NCI-H2081 treated with DMSO at 0.1 percent for 48 hours (cell line): ENCODE data around the gene IGSF9B.

Experiments used
- DNase-seq: peaks from one replicate; lab custom pipeline; 2025; lab: John Stamatoyannopoulos, UW

The IGSF9B gene

GRCh38 chr11:133983660-133984316 lies 27.0 kb upstream of the IGSF9B start:
- DNase-seq, result no peak

GRCh38 chr11:133982876-133983275 lies 26.1 kb upstream of the IGSF9B start:
- DNase-seq, result no peak

GRCh38 chr11:133982151-133982550 lies 25.4 kb upstream of the IGSF9B start:
- DNase-seq, result no peak

- DNase-seq, result no peak
Observed at GRCh38 chr11:133981156-133981555, 24.4 kb upstream of the IGSF9B start.

GRCh38 chr11:133980665-133981064 lies 23.9 kb upstream of the IGSF9B start:
- no peak for DNase-seq

- no peak for DNase-seq
Observed at GRCh38 chr11:133978794-133979193, 22.0 kb upstream of the IGSF9B start.

DNA sequence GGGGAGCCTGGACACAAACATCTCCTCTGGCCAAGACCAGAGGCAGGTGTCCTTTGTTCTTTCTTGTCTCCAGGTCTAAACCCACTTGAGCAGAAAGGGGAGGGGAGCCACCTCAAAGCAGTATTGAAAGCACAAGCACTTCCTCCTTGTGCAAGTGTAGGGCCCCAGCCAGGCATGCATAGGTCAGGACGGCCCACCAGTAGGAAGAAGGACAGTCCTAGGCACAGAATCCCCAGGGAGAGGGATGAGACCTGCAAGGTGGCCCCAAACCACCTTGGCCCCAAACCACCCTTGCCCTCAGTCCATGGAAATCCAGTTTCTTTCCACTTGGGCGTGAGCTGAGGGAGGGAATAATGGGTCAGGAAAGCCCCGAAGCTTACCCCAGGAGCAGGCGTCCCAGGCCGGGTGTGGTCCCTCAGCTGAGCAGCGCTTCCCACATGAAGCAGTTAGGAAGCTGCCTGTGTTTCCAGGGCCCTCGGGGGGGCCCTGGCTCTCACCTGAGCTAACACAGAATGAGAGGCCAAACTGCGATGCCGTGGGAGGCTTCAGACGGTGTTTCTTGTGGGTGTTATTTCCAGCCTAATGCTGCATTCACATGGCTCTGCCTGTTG lies 20.4 kb upstream of the IGSF9B start:
- no peak for DNase-seq

DNA sequence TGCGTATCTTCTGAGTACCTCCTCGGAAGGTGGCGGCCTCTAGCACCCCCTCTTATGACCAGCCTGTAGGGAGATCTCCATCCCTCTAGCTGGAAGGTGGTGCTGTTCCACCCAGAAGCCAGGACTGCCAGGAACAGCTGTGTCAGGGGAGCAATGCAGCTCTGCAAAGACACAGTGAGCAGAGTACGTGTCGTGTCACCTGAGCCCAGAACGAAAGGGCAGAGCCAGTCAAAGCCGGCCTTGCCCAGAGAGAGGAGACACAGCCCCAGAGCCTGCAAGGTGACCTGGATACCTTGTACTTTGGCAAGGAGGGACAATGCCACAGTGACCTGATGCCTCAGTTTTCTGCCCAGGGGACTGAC lies 18.7 kb upstream of the IGSF9B start:
- DNase-seq, result no peak

- DNase-seq, result no peak
Observed at GRCh38 chr11:133974836-133975487, 18.2 kb upstream of the IGSF9B start.

- DNase-seq, result no peak
Observed at GRCh38 chr11:133971881-133972280, 15.1 kb upstream of the IGSF9B start.

GRCh38 chr11:133969112-133969511 lies 12.3 kb upstream of the IGSF9B start:
- DNase-seq, result no peak

GRCh38 chr11:133968300-133968699 lies 11.5 kb upstream of the IGSF9B start:
- DNase-seq, result no peak

GRCh38 chr11:133967599-133968238 lies 11.0 kb upstream of the IGSF9B start:
- no peak for DNase-seq

GRCh38 chr11:133966921-133967598 lies 10.3 kb upstream of the IGSF9B start:
- DNase-seq, result no peak

GRCh38 chr11:133966172-133966651 lies 9.4 kb upstream of the IGSF9B start:
- no peak for DNase-seq

DNA sequence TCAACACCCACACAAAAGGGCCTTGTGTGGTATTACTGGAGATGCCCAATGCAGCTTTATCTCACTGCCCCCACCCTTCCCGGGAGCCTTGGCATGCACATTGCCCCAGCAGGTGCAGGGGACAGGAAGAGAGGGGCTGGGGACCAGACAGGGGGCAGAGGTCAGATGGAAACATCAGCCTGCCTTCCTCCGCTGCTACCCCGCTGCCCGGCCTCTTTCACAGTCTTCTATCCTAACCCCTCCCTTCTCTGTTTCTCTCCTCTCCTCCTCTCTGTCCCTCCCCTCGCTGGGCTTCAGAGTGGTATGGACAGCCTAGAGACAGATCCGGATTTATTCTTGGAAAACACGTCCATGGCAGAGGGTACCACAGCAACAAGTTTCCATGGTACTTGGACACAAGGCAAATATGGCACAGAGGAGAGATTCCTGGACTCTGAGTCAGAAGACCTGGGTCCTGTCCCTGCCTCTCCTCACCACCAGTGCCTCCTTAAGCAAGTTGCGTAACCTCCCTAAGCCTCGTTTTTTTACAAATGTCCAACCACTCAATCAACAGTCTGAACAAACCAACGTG lies 8.3 kb upstream of the IGSF9B start:
- no peak for DNase-seq

GRCh38 chr11:133964356-133964755 lies 7.6 kb upstream of the IGSF9B start:
- no peak for DNase-seq

DNA sequence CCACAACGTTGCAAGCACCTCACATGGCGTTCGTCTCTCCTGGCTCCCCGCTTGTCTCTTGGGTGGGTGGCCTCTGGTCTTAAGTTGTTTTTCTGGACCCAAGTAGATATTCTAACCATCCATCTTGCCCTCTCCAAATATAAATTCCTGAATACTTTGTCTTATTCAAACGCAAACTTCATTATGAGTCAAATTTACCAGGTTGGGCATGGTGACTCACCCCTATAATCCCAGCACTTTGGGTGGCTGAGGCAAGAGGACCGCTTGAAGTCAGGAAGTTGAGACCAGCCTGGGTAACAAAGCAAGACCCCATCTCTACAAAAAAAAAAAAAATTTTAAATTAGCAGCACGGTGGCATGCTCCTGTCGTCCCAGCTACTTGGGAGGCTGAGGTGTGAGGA lies 5.1 kb upstream of the IGSF9B start:
- DNase-seq, result no peak

- DNase-seq, result no peak
Observed at GRCh38 chr11:133957900-133958299, 1.1 kb upstream of the IGSF9B start.

GRCh38 chr11:133955945-133956421 lies 785 bp downstream of the IGSF9B start:
- no peak for DNase-seq

- DNase-seq, result no peak
Observed at GRCh38 chr11:133955081-133955891, 1.5 kb downstream of the IGSF9B start.
